Aorta (tissue), 5 donors: ENCODE results near the gene FLNB. TPM values are rescaled to one million over a fixed set of nuclear protein-coding genes. Genes with fewer than 3 reads are reported as not detected.
A peak's percentile ranks its signal among the peaks of the same experiment; 100 is the strongest.

ENCODE experiments used
- ATAC-seq: fragments of 200-7000 bp; cut with Tn5 transposase; one replicate; pipeline ENCODE4 v1.9.1; 2022; ENCODE audit warnings: moderate library complexity; ENCODE audit not compliant: low FRiP score
- DNase-seq, 2 donors: peaks; one replicate each; pipeline ENCODE4 v3.0.0-alpha.2; 2020
- H3K27ac ChIP-seq, 2 donors: one replicate each; pipeline ENCODE4 v1.5.1; 2013; ENCODE audit warnings: low read length in 2 of 2, mild to moderate bottlenecking in 2 of 2, moderate library complexity in 2 of 2, control low read depth in 1 of 2, inconsistent platforms in 1 of 2, low read depth in 1 of 2
- H3K27me3 ChIP-seq, 2 donors: one replicate each; pipeline ENCODE4 v1.6.1; 2013; ENCODE audit warnings: control low read depth in 1 of 2, low read length in 1 of 2, mild to moderate bottlenecking in 1 of 2, moderate library complexity in 1 of 2; ENCODE audit not compliant: insufficient read depth in 2 of 2, control insufficient read depth in 1 of 2
- H3K36me3 ChIP-seq, 2 donors: one replicate each; pipeline ENCODE4 v1.6.1; 2013; ENCODE audit warnings: control low read depth in 1 of 2, low read length in 1 of 2, mild to moderate bottlenecking in 1 of 2; ENCODE audit not compliant: insufficient read depth in 2 of 2, control insufficient read depth in 1 of 2
- H3K4me1 ChIP-seq, 2 donors: one replicate each; pipeline ENCODE4 v1.6.1; 2013; ENCODE audit warnings: low read length in 2 of 2, control low read depth in 1 of 2, mild to moderate bottlenecking in 1 of 2, moderate library complexity in 1 of 2; ENCODE audit not compliant: insufficient read depth in 2 of 2, control insufficient read depth in 1 of 2
- H3K4me3 ChIP-seq, 2 donors: one replicate each; pipeline ENCODE4 v1.5.1; 2013; ENCODE audit warnings: low read length in 2 of 2, control low read depth in 1 of 2, mild to moderate bottlenecking in 1 of 2
- H3K9me3 ChIP-seq: one replicate; pipeline ENCODE4 v1.6.1; 2013; ENCODE audit warnings: mild to moderate bottlenecking, low read length; ENCODE audit not compliant: control insufficient read depth
- WGBS, 2 donors: extraction: QIAGEN DNeasy Blood & Tissue Kit; methylation state at CpG; one replicate each; pipeline ENCODE4 v1.1.7; 2013; 5-methylcytosine and 5-hydroxymethylcytosine counted together
- intact Hi-C, 2 donors: fragments of 100-400 bp; cut with DNase I; formaldehyde crosslinking; loops; one replicate each; pipeline versions ENCODE4 v1.14.2 to v1.15.0; 2022
- polyA plus RNA-seq, 2 donors: library from polyadenylated mRNA; stranded (reverse); fragments of 200-250 nt; gene quantifications; one replicate each; pipeline ENCODE4 v1.2.3, GENCODE V29; 2013
- total RNA-seq, 2 donors: library from RNA; stranded (reverse); fragmentation: NEBNext Ultra II Directional; extraction: Animal tissue kit (Norgen Biotek cat#: 25700); gene quantifications; one replicate each; pipeline ENCODE4 v1.2.1, GENCODE V29; 2021
- donor health status: healthy with polysubstance abuse.
- donor health status: Bipolar disorder and iron deficiency.
- donor health status: DM: no; HTN: no; CAD: no.
- donor health status: DM: no; HTN: no; CAD: no.
- donor health status: DM: yes; HTN: yes; CAD: no.

The FLNB gene
- total and polyA plus RNA-seq, 4 donors, result 33.3 to 254 (median 125) TPM

GRCh38 chr3:58164199-58164879, 156.1 kb downstream of the FLNB start:
- Histone ChIP-seq H3K4me1 (peaks cover 0 to 9% of the 10 kb centered on the region in 2 donors), H3K36me3 (no peaks in the 10 kb centered on the region), H3K27ac (peak overlapping the region; percentile 18 to 86), H3K4me3 (no peak overlapping the region), H3K9me3 (no peaks in the 10 kb centered on the region), H3K27me3 (no peaks in the 10 kb centered on the region)
- DNase-seq, result peak; percentile 84 to 90
- intact Hi-C loops, result loop anchor here in 1 of 2 donors (2.0 to 5.0 kb wide), 2 partner anchors 156 to 302 kb away; partner anchors contain the start of gene FLNB
- peak; percentile 50 for ATAC-seq
- WGBS, 2 donors, result 48 to 50% methylated on average over 12 of the region's 12 CpGs

GRCh38 chr3:58164906-58165821, 156.9 kb downstream of the FLNB start:
- peak overlapping the region; percentile 49 to 86 for H3K27ac ChIP-seq
- no peaks in the 10 kb centered on the region for H3K36me3 ChIP-seq
- H3K4me3 ChIP-seq, result no peak overlapping the region
- no peaks in the 10 kb centered on the region for H3K27me3 ChIP-seq
- no peaks in the 10 kb centered on the region for H3K9me3 ChIP-seq
- intact Hi-C loops, result loop anchor here in 1 of 2 donors (2.0 to 5.0 kb wide), 2 partner anchors 156 to 303 kb away; partner anchors contain the start of gene FLNB
- DNase-seq (peak in 1 of 2 donors; percentile 53), ATAC-seq (no peak)
- 17 to 20% methylated on average over 16 of the region's 16 CpGs for WGBS, 2 donors
- H3K4me1 ChIP-seq, result peaks cover 0 to 9% of the 10 kb centered on the region in 2 donors

GRCh38 chr3:58167431-58168351, 159.5 kb downstream of the FLNB start:
- WGBS, 2 donors, result 52 to 55% methylated on average over 16 of the region's 16 CpGs
- H3K4me1 ChIP-seq, result peaks cover 0 to 9% of the 10 kb centered on the region in 2 donors
- no peaks in the 10 kb centered on the region for H3K9me3 ChIP-seq
- no peak overlapping the region for H3K4me3 ChIP-seq
- peak overlapping the region in 1 of 2 donors; percentile 43 for H3K27ac ChIP-seq
- ATAC-seq, result peak; percentile 80
- no peaks in the 10 kb centered on the region for H3K27me3 ChIP-seq
- intact Hi-C loops, result no loop called here
- peak; percentile 76 to 87 for DNase-seq
- peaks cover 2 to 5% of the 10 kb centered on the region in 2 donors for H3K36me3 ChIP-seq

DNA sequence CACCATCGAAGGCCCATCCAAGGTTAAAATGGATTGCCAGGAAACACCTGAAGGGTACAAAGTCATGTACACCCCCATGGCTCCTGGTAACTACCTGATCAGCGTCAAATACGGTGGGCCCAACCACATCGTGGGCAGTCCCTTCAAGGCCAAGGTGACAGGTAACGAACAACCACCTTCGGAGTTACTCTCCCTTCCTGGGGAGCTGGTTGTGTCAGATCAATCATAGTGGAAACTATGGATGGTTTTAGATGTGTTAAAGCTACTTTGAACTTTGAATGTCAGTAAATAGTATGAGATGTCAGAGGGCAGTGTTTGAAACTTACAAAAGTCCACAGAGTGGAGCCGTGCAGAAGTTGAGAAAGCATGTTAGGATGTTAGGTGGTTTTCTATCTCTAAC, 160.3 kb downstream of the FLNB start:
- intact Hi-C loops, result no loop called here
- Histone ChIP-seq H3K9me3 (no peaks in the 10 kb centered on the region), H3K27ac (no peak overlapping the region), H3K4me1 (peaks cover 0 to 9% of the 10 kb centered on the region in 2 donors), H3K36me3 (peaks cover 2 to 5% of the 10 kb centered on the region in 2 donors), H3K27me3 (no peaks in the 10 kb centered on the region), H3K4me3 (no peak overlapping the region)
- ATAC-seq (no peak), DNase-seq (no peak)
- WGBS, 2 donors, result 90 to 92% methylated on average over 7 of the region's 7 CpGs

- Histone ChIP-seq H3K27ac (no peak overlapping the region), H3K36me3 (peaks cover 2 to 5% of the 10 kb centered on the region in 2 donors), H3K27me3 (no peaks in the 10 kb centered on the region), H3K9me3 (no peaks in the 10 kb centered on the region), H3K4me3 (no peak overlapping the region), H3K4me1 (peaks cover 0 to 9% of the 10 kb centered on the region in 2 donors)
- DNase-seq (peak in 1 of 2 donors; percentile 30), ATAC-seq (no peak)
- intact Hi-C loops, result no loop called here
- WGBS, 2 donors, result 90 to 96% methylated on average over 9 of the region's 9 CpGs
Observed at GRCh38 chr3:58169371-58169770, 161.1 kb downstream of the FLNB start.

DNA sequence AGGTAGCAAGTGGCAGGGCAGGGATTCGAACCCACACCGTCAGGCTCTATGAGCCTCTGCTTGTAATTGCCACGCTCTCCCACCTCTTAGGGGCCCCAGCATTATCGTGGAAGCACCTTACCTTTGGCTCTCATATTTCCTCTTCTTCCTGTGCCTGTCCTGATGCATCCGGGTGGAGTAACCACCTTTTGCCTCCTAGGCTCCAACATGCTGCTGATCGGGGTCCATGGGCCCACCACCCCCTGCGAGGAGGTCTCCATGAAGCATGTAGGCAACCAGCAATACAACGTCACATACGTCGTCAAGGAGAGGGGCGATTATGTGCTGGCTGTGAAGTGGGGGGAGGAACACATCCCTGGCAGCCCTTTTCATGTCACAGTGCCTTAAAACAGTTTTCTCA, 162.2 kb downstream of the FLNB start:
- WGBS, 2 donors, result 91 to 96% methylated on average over 11 of the region's 11 CpGs
- Histone ChIP-seq H3K27ac (no peak overlapping the region), H3K27me3 (no peaks in the 10 kb centered on the region), H3K4me3 (no peak overlapping the region), H3K9me3 (no peaks in the 10 kb centered on the region), H3K4me1 (peaks cover 0 to 2% of the 10 kb centered on the region in 2 donors), H3K36me3 (peaks cover 2 to 5% of the 10 kb centered on the region in 2 donors)
- DNase-seq, result peak in 1 of 2 donors; percentile 22
- intact Hi-C loops, result loop anchor here in 1 of 2 donors (10.0 kb wide), 1 partner anchor 244 kb away; no protein-coding TSS in a partner anchor
- ATAC-seq, result no peak

DNA sequence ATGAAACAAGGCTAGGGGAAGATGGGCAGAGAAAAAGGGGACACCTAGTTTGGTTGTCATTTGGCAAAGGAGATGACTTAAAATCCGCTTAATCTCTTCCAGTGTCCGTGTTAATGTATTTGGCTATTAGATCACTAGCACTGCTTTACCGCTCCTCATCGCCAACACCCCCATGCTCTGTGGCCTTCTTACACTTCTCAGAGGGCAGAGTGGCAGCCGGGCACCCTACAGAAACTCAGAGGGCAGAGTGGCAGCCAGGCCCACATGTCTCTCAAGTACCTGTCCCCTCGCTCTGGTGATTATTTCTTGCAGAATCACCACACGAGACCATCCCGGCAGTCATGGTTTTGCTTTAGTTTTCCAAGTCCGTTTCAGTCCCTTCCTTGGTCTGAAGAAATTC, 162.9 kb downstream of the FLNB start:
- Histone ChIP-seq H3K27ac (no peak overlapping the region), H3K27me3 (no peaks in the 10 kb centered on the region), H3K9me3 (no peaks in the 10 kb centered on the region), H3K4me3 (no peak overlapping the region), H3K4me1 (peaks cover 0 to 2% of the 10 kb centered on the region in 2 donors), H3K36me3 (peaks cover 2 to 5% of the 10 kb centered on the region in 2 donors)
- intact Hi-C loops, result loop anchor here in 1 of 2 donors (10.0 kb wide), 1 partner anchor 244 kb away; no protein-coding TSS in a partner anchor
- peak in 1 of 2 donors; percentile 4 for DNase-seq
- WGBS, 2 donors, result 88% methylated on average over 9 of the region's 9 CpGs
- no peak for ATAC-seq
